ENCODE measurements around the gene SP4. TPM values are rescaled to one million over a fixed set of nuclear protein-coding genes. Genes with fewer than 3 reads are reported as not detected.

Gene SP4
- total and polyA plus RNA-seq, 2 experiments from 2014 or later = 11.9 to 41.6 TPM

DNA sequence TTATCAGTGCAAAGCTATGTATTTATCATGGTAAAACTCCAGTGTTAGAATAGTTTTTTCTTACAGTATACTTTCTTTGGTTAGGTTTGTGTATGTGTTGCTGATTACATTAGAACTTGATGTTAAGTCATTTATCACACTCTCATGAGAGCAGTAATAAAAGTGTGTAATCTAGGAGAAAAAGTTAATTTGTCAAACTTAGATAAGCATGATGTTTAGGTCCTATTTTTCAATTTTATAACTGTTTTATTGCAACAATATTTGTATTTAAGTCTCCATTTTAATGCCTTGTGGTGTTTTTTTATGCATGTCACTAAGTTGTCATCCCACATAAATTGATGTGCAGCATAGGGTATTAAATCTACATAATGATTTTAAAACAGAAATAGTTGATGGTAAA, 86.2 kb downstream of the SP4 start:
- DNase-seq (ENCODE audit: low spot score) = no peak
- H3K27me3 Mint-ChIP-seq (ENCODE audit: insufficient read depth, low read depth, poor library complexity) = no peaks in the 10 kb centered on the region
- Histone ChIP-seq H3K27me3 (ENCODE audit: insufficient read depth) (no peaks in the 10 kb centered on the region), H3K27ac (ENCODE audit: low read depth) (no peak overlapping the region), H3K79me2 (replicated peaks; ENCODE audit: insufficient read depth) (no peaks in the 10 kb centered on the region), H4K20me1 (replicated peaks; ENCODE audit: insufficient read depth) (no peaks in the 10 kb centered on the region), H3K4me2 (no peak overlapping the region), H3K4me3 (no peak overlapping the region), H2AFZ (no peak overlapping the region), H3K9me2 (ENCODE audit: insufficient read depth) (no peaks in the 10 kb centered on the region), H3F3A (replicated peaks; ENCODE audit: low read depth) (no peaks in the 10 kb centered on the region), H3K4me1 (ENCODE audit: insufficient read depth) (no peaks in the 10 kb centered on the region), H3K36me3 (ENCODE audit: insufficient read depth) (peaks cover 8% of the 10 kb centered on the region; the same call in 1 of the 2 replicates)
- H3K4me3 Mint-ChIP-seq = no peak overlapping the region
- no peak overlapping the region for H3K27ac Mint-ChIP-seq
- ATAC-seq = no peak
- H3K36me3 Mint-ChIP-seq (ENCODE audit: low read depth) = peaks cover 18% of the 10 kb centered on the region; the same call in 2 of the 3 replicates
- H3K4me1 Mint-ChIP-seq = no peaks in the 10 kb centered on the region
- TF ChIP-seq, protein P1, sequence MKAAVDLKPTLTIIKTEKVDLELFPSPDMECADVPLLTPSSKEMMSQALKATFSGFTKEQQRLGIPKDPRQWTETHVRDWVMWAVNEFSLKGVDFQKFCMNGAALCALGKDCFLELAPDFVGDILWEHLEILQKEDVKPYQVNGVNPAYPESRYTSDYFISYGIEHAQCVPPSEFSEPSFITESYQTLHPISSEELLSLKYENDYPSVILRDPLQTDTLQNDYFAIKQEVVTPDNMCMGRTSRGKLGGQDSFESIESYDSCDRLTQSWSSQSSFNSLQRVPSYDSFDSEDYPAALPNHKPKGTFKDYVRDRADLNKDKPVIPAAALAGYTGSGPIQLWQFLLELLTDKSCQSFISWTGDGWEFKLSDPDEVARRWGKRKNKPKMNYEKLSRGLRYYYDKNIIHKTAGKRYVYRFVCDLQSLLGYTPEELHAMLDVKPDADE (IDR thresholded peaks at IDR 0.05) = no peak
- no peak for TF ChIP-seq EZH2 (IDR thresholded peaks at IDR 0.05; ENCODE audit: low read depth, unreplicated experiment)
- no peak for TF ChIP-seq ZNF114 (CRISPR knock-in tag; IDR thresholded peaks at IDR 0.05)
- TF ChIP-seq EZH2phosphoT487 (IDR thresholded peaks at IDR 0.05; ENCODE audit: unreplicated experiment) = no peak
- TF ChIP-seq, protein P2, sequence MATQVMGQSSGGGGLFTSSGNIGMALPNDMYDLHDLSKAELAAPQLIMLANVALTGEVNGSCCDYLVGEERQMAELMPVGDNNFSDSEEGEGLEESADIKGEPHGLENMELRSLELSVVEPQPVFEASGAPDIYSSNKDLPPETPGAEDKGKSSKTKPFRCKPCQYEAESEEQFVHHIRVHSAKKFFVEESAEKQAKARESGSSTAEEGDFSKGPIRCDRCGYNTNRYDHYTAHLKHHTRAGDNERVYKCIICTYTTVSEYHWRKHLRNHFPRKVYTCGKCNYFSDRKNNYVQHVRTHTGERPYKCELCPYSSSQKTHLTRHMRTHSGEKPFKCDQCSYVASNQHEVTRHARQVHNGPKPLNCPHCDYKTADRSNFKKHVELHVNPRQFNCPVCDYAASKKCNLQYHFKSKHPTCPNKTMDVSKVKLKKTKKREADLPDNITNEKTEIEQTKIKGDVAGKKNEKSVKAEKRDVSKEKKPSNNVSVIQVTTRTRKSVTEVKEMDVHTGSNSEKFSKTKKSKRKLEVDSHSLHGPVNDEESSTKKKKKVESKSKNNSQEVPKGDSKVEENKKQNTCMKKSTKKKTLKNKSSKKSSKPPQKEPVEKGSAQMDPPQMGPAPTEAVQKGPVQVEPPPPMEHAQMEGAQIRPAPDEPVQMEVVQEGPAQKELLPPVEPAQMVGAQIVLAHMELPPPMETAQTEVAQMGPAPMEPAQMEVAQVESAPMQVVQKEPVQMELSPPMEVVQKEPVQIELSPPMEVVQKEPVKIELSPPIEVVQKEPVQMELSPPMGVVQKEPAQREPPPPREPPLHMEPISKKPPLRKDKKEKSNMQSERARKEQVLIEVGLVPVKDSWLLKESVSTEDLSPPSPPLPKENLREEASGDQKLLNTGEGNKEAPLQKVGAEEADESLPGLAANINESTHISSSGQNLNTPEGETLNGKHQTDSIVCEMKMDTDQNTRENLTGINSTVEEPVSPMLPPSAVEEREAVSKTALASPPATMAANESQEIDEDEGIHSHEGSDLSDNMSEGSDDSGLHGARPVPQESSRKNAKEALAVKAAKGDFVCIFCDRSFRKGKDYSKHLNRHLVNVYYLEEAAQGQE (IDR thresholded peaks at IDR 0.05; ENCODE audit: unreplicated experiment) = no peak
- TF ChIP-seq, protein P3, sequence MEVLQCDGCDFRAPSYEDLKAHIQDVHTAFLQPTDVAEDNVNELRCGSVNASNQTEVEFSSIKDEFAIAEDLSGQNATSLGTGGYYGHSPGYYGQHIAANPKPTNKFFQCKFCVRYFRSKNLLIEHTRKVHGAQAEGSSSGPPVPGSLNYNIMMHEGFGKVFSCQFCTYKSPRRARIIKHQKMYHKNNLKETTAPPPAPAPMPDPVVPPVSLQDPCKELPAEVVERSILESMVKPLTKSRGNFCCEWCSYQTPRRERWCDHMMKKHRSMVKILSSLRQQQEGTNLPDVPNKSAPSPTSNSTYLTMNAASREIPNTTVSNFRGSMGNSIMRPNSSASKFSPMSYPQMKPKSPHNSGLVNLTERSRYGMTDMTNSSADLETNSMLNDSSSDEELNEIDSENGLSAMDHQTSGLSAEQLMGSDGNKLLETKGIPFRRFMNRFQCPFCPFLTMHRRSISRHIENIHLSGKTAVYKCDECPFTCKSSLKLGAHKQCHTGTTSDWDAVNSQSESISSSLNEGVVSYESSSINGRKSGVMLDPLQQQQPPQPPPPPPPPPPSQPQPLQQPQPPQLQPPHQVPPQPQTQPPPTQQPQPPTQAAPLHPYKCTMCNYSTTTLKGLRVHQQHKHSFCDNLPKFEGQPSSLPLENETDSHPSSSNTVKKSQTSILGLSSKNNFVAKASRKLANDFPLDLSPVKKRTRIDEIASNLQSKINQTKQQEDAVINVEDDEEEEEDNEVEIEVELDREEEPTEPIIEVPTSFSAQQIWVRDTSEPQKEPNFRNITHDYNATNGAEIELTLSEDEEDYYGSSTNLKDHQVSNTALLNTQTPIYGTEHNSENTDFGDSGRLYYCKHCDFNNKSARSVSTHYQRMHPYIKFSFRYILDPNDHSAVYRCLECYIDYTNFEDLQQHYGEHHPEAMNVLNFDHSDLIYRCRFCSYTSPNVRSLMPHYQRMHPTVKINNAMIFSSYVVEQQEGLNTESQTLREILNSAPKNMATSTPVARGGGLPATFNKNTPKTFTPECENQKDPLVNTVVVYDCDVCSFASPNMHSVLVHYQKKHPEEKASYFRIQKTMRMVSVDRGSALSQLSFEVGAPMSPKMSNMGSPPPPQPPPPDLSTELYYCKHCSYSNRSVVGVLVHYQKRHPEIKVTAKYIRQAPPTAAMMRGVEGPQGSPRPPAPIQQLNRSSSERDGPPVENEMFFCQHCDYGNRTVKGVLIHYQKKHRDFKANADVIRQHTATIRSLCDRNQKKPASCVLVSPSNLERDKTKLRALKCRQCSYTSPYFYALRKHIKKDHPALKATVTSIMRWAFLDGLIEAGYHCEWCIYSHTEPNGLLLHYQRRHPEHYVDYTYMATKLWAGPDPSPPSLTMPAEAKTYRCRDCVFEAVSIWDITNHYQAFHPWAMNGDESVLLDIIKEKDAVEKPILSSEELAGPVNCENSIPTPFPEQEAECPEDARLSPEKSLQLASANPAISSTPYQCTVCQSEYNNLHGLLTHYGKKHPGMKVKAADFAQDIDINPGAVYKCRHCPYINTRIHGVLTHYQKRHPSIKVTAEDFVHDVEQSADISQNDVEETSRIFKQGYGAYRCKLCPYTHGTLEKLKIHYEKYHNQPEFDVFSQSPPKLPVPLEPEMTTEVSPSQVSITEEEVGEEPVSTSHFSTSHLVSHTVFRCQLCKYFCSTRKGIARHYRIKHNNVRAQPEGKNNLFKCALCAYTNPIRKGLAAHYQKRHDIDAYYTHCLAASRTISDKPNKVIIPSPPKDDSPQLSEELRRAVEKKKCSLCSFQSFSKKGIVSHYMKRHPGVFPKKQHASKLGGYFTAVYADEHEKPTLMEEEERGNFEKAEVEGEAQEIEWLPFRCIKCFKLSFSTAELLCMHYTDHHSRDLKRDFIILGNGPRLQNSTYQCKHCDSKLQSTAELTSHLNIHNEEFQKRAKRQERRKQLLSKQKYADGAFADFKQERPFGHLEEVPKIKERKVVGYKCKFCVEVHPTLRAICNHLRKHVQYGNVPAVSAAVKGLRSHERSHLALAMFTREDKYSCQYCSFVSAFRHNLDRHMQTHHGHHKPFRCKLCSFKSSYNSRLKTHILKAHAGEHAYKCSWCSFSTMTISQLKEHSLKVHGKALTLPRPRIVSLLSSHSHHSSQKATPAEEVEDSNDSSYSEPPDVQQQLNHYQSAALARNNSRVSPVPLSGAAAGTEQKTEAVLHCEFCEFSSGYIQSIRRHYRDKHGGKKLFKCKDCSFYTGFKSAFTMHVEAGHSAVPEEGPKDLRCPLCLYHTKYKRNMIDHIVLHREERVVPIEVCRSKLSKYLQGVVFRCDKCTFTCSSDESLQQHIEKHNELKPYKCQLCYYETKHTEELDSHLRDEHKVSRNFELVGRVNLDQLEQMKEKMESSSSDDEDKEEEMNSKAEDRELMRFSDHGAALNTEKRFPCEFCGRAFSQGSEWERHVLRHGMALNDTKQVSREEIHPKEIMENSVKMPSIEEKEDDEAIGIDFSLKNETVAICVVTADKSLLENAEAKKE (CRISPR knock-in tag; IDR thresholded peaks at IDR 0.05) = no peak
- no peak for TF ChIP-seq ZNF331 (CRISPR knock-in tag; IDR thresholded peaks at IDR 0.05; ENCODE audit: low read depth)
- TF ChIP-seq, protein P4, sequence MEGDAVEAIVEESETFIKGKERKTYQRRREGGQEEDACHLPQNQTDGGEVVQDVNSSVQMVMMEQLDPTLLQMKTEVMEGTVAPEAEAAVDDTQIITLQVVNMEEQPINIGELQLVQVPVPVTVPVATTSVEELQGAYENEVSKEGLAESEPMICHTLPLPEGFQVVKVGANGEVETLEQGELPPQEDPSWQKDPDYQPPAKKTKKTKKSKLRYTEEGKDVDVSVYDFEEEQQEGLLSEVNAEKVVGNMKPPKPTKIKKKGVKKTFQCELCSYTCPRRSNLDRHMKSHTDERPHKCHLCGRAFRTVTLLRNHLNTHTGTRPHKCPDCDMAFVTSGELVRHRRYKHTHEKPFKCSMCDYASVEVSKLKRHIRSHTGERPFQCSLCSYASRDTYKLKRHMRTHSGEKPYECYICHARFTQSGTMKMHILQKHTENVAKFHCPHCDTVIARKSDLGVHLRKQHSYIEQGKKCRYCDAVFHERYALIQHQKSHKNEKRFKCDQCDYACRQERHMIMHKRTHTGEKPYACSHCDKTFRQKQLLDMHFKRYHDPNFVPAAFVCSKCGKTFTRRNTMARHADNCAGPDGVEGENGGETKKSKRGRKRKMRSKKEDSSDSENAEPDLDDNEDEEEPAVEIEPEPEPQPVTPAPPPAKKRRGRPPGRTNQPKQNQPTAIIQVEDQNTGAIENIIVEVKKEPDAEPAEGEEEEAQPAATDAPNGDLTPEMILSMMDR (conservative IDR thresholded peaks at IDR 0.05; ENCODE audit: low read depth in 2 of 2) = no peak
- TF ChIP-seq JUNB (IDR thresholded peaks at IDR 0.05; ENCODE audit: unreplicated experiment) = no peak
- TF ChIP-seq NANOG (IDR thresholded peaks at IDR 0.05; ENCODE audit: borderline replicate concordance) = no peak
- no peak for TF ChIP-seq CREB1 (CRISPR knock-in tag; IDR thresholded peaks at IDR 0.05; ENCODE audit: low read depth)
- TF ChIP-seq STAT1 (IDR thresholded peaks at IDR 0.05; ENCODE audit: unreplicated experiment) = no peak
- no peak for TF ChIP-seq POLR2AphosphoS5 (IDR thresholded peaks at IDR 0.05; ENCODE audit: low read depth)
- no peaks in the 10 kb centered on the region for H3K9me3 Mint-ChIP-seq
